Measurements from ENCODE around the gene RAPGEF4.

Gene RAPGEF4

GRCh38 chr2:172735582-172736423 lies at the start of gene RAPGEF4:
TSS of gene RAPGEF4 (plus strand) at chr2:172735845. CDS start at chr2:172735984, 139 bp downstream.
- no peak for DNase-seq

GRCh38 chr2:172693037-172693436 lies 42.6 kb upstream of the RAPGEF4 start:
- no peak for DNase-seq

GRCh38 chr2:172693529-172694455 lies 41.9 kb upstream of the RAPGEF4 start:
- no peak for DNase-seq

GRCh38 chr2:172697296-172697695 lies 38.3 kb upstream of the RAPGEF4 start:
- no peak for DNase-seq

- peak in 1 of 2 donors; percentile 15 for DNase-seq
Observed at GRCh38 chr2:172698041-172698863, 37.4 kb upstream of the RAPGEF4 start.

- no peak for DNase-seq
Observed at GRCh38 chr2:172701250-172701649, 34.4 kb upstream of the RAPGEF4 start.

- no peak for DNase-seq
Observed at GRCh38 chr2:172702451-172702850, 33.2 kb upstream of the RAPGEF4 start.

- no peak for DNase-seq
Observed at GRCh38 chr2:172704072-172704936, 31.3 kb upstream of the RAPGEF4 start.

GRCh38 chr2:172705352-172705751 lies 30.3 kb upstream of the RAPGEF4 start:
- no peak for DNase-seq

GRCh38 chr2:172708247-172708646 lies 27.4 kb upstream of the RAPGEF4 start:
- no peak for DNase-seq

GRCh38 chr2:172709566-172710291 lies 25.9 kb upstream of the RAPGEF4 start:
- no peak for DNase-seq

- peak in 1 of 2 donors; percentile 44 for DNase-seq
Observed at GRCh38 chr2:172710584-172711047, 25.0 kb upstream of the RAPGEF4 start.

GRCh38 chr2:172711110-172711509 lies 24.5 kb upstream of the RAPGEF4 start:
- no peak for DNase-seq

GRCh38 chr2:172712251-172712650 lies 23.4 kb upstream of the RAPGEF4 start:
- no peak for DNase-seq

- DNase-seq, result no peak
Observed at GRCh38 chr2:172713365-172713875, 22.2 kb upstream of the RAPGEF4 start.

GRCh38 chr2:172722481-172722880 lies 13.2 kb upstream of the RAPGEF4 start:
- no peak for DNase-seq

GRCh38 chr2:172723286-172723685 lies 12.4 kb upstream of the RAPGEF4 start:
- DNase-seq, result no peak

- no peak for DNase-seq
Observed at GRCh38 chr2:172724724-172725123, 10.9 kb upstream of the RAPGEF4 start.

GRCh38 chr2:172725284-172725683 lies 10.4 kb upstream of the RAPGEF4 start:
- no peak for DNase-seq

- DNase-seq, result no peak
Observed at GRCh38 chr2:172725746-172726145, 9.9 kb upstream of the RAPGEF4 start.
